T-helper 1 cell treated with Interleukin-12 subunit alpha and Interleukin-12 subunit beta and Interleukin-4 antibody, amounts not matched to agents 30 μg/mL and 1 μg/mL, for 36 hours (primary cell): ENCODE measurements around the gene IGSF21.

Experiments
- H3K27ac Mint-ChIP-seq: one replicate; pipeline ENCODE4 v1.8.0; 2021; ENCODE audit warnings: mild to moderate bottlenecking, mixed read lengths
- H3K27me3 Mint-ChIP-seq: one replicate; pipeline ENCODE4 v1.8.0; 2021; ENCODE audit warnings: low read depth, mixed read lengths
- H3K36me3 Mint-ChIP-seq: one replicate; pipeline ENCODE4 v1.8.0; 2021; ENCODE audit warnings: low read depth, mixed read lengths
- H3K4me1 Mint-ChIP-seq: one replicate; pipeline ENCODE4 v1.8.0; 2021; ENCODE audit warnings: low read depth, mixed read lengths
- H3K4me3 Mint-ChIP-seq: one replicate; pipeline ENCODE4 v1.8.0; 2021; ENCODE audit warnings: mild to moderate bottlenecking, moderate library complexity, mixed read lengths
- H3K9me3 Mint-ChIP-seq: one replicate; pipeline ENCODE4 v1.8.0; 2021; ENCODE audit warnings: mixed read lengths

The IGSF21 gene

DNA sequence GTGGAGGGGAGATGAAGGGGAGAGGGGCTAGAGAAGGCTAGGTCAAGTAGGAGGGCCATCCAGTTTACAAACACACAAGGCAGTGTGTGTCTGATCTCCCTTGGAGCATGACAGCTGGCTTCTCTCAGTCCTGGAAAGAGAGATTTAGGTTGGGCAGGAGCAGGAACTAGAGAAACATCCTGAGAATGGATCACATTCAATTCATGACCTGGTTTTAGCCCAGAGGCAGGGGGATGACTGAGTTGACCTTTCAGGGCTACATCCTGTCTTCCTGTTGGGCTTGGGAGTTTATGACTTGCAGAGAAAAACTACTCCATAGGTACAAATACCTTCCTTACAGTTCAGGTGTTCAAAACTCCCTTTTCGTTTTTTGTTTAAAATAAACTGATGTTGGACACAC is 97.0 kb downstream of the IGSF21 start:
- H3K9me3 Mint-ChIP-seq, result no peaks in the 10 kb centered on the region
- H3K27me3 Mint-ChIP-seq, result peaks cover 3% of the 10 kb centered on the region
- H3K27ac Mint-ChIP-seq, result no peak overlapping the region
- H3K4me3 Mint-ChIP-seq, result no peak overlapping the region
- no peaks in the 10 kb centered on the region for H3K4me1 Mint-ChIP-seq
- H3K36me3 Mint-ChIP-seq, result no peaks in the 10 kb centered on the region

- Mint-ChIP-seq H3K4me3 (no peak overlapping the region), H3K27me3 (peaks cover 2% of the 10 kb centered on the region), H3K27ac (no peak overlapping the region), H3K36me3 (no peaks in the 10 kb centered on the region), H3K4me1 (no peaks in the 10 kb centered on the region), H3K9me3 (no peaks in the 10 kb centered on the region)
Observed at GRCh38 chr1:18205319-18205718, 97.7 kb downstream of the IGSF21 start.

DNA sequence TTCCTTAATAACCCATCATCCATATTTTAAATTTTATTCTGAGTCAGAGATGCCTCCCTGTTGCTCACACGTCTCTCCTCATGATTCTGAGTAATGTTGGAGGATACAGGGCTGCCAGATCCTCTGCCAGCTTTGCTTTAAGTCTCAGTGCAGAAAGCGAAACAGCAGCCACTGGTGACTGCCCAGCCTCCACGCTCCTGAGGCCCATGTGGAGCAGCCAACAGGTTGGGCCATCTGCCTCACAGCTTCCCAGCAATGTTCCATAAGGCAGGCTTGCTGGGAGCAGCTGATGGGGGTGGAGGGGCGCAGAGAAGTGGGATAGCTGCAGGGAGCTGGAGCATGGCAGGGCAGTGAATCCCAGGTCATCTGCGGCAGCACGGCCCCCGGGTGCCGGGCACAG is 104.2 kb downstream of the IGSF21 start:
- Mint-ChIP-seq H3K36me3 (no peaks in the 10 kb centered on the region), H3K4me1 (no peaks in the 10 kb centered on the region), H3K27me3 (no peaks in the 10 kb centered on the region), H3K27ac (no peak overlapping the region), H3K9me3 (no peaks in the 10 kb centered on the region), H3K4me3 (no peak overlapping the region)

GRCh38 chr1:18217398-18218043 is 109.9 kb downstream of the IGSF21 start:
- H3K36me3 Mint-ChIP-seq, result no peaks in the 10 kb centered on the region

DNA sequence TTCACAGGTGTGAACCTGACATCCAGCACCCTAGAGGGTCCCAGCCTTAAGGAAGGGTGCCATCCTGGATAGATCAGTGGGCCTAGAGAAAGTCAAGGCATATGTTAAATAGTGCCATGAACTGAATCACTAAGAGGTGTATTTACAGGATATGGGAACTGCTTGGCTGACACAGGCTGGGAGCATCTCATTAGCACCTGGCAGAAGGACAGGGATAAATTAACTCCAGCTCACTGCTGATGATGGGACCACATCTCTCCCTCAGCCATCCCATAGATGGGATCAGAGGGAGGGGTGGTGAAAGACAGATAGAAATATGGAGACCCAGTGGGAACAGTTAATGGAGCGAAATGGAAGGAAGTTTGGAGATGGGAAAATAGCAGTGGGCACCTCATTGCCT is 122.0 kb downstream of the IGSF21 start:
- H3K4me1 Mint-ChIP-seq, result no peaks in the 10 kb centered on the region
- no peaks in the 10 kb centered on the region for H3K27me3 Mint-ChIP-seq
- no peak overlapping the region for H3K27ac Mint-ChIP-seq

More at GRCh38 chr1:18217398-18218043, 109.9 kb downstream of the IGSF21 start:
- Mint-ChIP-seq H3K27ac (no peak overlapping the region), H3K27me3 (no peaks in the 10 kb centered on the region), H3K9me3 (no peaks in the 10 kb centered on the region), H3K4me3 (no peak overlapping the region), H3K4me1 (no peaks in the 10 kb centered on the region)

GRCh38 chr1:18230321-18230720 is 122.7 kb downstream of the IGSF21 start:
- H3K4me3 Mint-ChIP-seq, result no peak overlapping the region
- H3K36me3 Mint-ChIP-seq, result no peaks in the 10 kb centered on the region
- H3K27me3 Mint-ChIP-seq, result no peaks in the 10 kb centered on the region
- no peaks in the 10 kb centered on the region for H3K4me1 Mint-ChIP-seq
- H3K9me3 Mint-ChIP-seq, result peaks cover 13% of the 10 kb centered on the region
- no peak overlapping the region for H3K27ac Mint-ChIP-seq

More for the DNA sequence above, 122.0 kb downstream of the IGSF21 start:
- H3K4me3 Mint-ChIP-seq, result no peak overlapping the region
- H3K36me3 Mint-ChIP-seq, result no peaks in the 10 kb centered on the region
- peaks cover 13% of the 10 kb centered on the region for H3K9me3 Mint-ChIP-seq

- no peak overlapping the region for H3K4me3 Mint-ChIP-seq
Observed at GRCh38 chr1:18230840-18231239, 123.2 kb downstream of the IGSF21 start.

DNA sequence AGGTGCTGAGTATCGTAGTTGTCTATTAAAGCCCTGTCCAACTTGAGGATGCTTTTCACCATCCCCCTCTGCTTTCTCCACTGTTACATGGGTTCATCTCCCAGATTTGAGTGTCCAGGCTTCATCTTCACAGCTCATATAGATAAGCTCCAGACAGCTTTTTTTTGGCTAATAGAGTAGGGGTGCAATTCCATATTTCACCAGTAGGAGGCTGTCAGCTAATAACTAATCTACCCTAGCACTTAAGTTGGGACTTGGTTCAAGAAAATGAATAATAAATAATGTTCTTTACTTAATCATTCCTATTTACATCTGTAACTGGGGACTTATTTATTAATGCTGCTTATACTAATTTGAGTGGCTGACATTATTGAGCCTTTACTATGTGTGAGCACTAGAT is 124.5 kb downstream of the IGSF21 start:
- no peaks in the 10 kb centered on the region for H3K4me1 Mint-ChIP-seq
- H3K36me3 Mint-ChIP-seq, result no peaks in the 10 kb centered on the region
- H3K27ac Mint-ChIP-seq, result no peak overlapping the region
- peaks cover 13% of the 10 kb centered on the region for H3K9me3 Mint-ChIP-seq
- H3K27me3 Mint-ChIP-seq, result no peaks in the 10 kb centered on the region
- no peak overlapping the region for H3K4me3 Mint-ChIP-seq

More at GRCh38 chr1:18230840-18231239, 123.2 kb downstream of the IGSF21 start:
- Mint-ChIP-seq H3K36me3 (no peaks in the 10 kb centered on the region), H3K4me1 (no peaks in the 10 kb centered on the region), H3K27me3 (no peaks in the 10 kb centered on the region), H3K27ac (no peak overlapping the region), H3K9me3 (peaks cover 13% of the 10 kb centered on the region)

- no peak overlapping the region for H3K4me3 Mint-ChIP-seq
- no peaks in the 10 kb centered on the region for H3K4me1 Mint-ChIP-seq
- no peak overlapping the region for H3K27ac Mint-ChIP-seq
- H3K36me3 Mint-ChIP-seq, result no peaks in the 10 kb centered on the region
- no peaks in the 10 kb centered on the region for H3K27me3 Mint-ChIP-seq
- peaks cover 13% of the 10 kb centered on the region for H3K9me3 Mint-ChIP-seq
Observed at GRCh38 chr1:18233176-18233864, 125.7 kb downstream of the IGSF21 start.

DNA sequence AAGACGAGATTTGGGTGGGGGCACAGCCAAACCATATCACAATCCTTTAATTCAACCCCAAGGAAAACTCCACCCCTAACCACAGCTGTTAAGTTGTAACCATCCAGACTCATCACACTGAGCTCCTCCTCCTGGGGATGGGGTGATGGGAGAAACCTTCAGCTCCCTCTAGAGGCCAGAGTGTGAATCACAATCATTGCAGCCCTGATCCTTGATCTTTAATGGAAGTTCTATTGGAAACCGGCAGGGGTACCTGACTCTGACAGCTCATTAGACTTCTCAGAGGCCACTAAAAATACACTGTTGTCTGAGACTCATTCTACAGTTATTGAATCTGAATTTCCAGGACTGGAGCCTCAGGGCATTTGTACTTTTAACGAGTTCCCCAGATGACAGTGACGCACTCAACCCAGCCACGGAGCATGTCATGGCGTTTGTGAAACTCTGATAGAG is 127.2 kb downstream of the IGSF21 start:
- H3K4me3 Mint-ChIP-seq, result no peak overlapping the region

DNA sequence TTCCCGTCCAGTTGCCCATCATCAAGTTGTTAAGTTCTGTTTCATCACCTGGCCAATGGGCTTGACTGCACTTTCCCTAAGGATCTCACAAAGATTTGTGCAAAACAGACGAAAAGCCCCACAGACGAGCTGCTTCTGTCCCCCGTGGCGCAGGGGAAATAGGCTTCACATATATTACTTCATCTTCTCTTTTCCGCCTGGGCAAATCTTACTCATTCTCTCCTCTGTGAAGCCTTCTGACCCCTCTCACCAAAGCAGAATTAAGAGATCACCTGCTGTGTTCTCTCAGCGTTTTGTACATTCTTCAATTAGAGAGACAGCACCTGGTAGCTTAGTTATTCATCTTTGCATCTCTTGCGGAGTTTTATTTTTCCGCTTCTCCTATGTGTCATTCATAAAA is 129.8 kb downstream of the IGSF21 start:
- Mint-ChIP-seq H3K4me3 (no peak overlapping the region), H3K27ac (no peak overlapping the region), H3K36me3 (no peaks in the 10 kb centered on the region), H3K27me3 (no peaks in the 10 kb centered on the region), H3K4me1 (no peaks in the 10 kb centered on the region), H3K9me3 (peaks cover 4% of the 10 kb centered on the region)

More for the DNA sequence above, 127.2 kb downstream of the IGSF21 start:
- no peaks in the 10 kb centered on the region for H3K27me3 Mint-ChIP-seq
- H3K4me1 Mint-ChIP-seq, result no peaks in the 10 kb centered on the region
- H3K9me3 Mint-ChIP-seq, result peaks cover 13% of the 10 kb centered on the region
- H3K27ac Mint-ChIP-seq, result no peak overlapping the region
- no peaks in the 10 kb centered on the region for H3K36me3 Mint-ChIP-seq

- no peak overlapping the region for H3K27ac Mint-ChIP-seq
- H3K36me3 Mint-ChIP-seq, result no peaks in the 10 kb centered on the region
- H3K4me1 Mint-ChIP-seq, result no peaks in the 10 kb centered on the region
- H3K9me3 Mint-ChIP-seq, result no peaks in the 10 kb centered on the region
- no peak overlapping the region for H3K4me3 Mint-ChIP-seq
- no peaks in the 10 kb centered on the region for H3K27me3 Mint-ChIP-seq
Observed at GRCh38 chr1:18238190-18238589, 130.6 kb downstream of the IGSF21 start.

DNA sequence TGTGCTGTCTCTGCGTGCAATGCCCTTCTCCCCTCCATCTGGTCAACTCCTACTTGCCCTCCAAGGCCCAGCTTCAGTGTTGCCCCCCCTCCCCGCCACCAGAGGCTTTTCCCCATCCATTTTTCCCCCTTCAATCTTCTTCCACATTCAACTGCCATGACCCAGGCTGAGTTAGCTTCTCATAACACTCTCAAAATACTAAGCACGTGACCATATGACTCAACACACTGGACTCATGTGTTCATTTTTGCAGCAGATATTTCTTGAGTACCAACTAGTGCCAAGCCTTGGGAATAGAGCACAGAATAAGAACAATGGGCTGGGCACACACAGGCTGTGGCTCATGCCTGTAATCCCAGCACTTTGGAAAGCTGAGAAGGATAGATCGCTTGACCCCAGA is 132.1 kb downstream of the IGSF21 start:
- no peak overlapping the region for H3K27ac Mint-ChIP-seq
- H3K9me3 Mint-ChIP-seq, result no peaks in the 10 kb centered on the region
- H3K27me3 Mint-ChIP-seq, result no peaks in the 10 kb centered on the region
- H3K4me1 Mint-ChIP-seq, result no peaks in the 10 kb centered on the region
- H3K4me3 Mint-ChIP-seq, result no peak overlapping the region
- H3K36me3 Mint-ChIP-seq, result no peaks in the 10 kb centered on the region

DNA sequence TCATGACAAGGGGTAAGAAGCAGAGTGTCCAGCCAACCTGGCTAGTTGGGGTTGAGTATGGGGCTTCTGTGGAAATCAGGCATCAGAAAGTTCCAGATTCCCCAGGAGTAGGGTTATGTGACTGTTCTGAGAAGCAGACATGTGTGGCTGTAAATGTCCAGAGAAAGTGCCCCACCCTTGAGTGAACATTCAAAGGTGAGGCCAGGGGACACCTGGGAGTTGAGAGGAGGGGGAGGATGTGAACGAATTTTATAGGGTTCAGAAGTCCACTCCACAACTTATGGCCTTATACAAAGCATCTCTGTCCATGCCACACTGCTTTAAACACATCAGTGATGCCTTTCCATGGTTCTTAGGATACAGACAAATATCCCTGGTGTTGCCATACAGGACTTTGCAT is 133.3 kb downstream of the IGSF21 start:
- Mint-ChIP-seq H3K4me3 (no peak overlapping the region), H3K27ac (no peak overlapping the region), H3K27me3 (no peaks in the 10 kb centered on the region), H3K9me3 (no peaks in the 10 kb centered on the region), H3K36me3 (no peaks in the 10 kb centered on the region), H3K4me1 (no peaks in the 10 kb centered on the region)

DNA sequence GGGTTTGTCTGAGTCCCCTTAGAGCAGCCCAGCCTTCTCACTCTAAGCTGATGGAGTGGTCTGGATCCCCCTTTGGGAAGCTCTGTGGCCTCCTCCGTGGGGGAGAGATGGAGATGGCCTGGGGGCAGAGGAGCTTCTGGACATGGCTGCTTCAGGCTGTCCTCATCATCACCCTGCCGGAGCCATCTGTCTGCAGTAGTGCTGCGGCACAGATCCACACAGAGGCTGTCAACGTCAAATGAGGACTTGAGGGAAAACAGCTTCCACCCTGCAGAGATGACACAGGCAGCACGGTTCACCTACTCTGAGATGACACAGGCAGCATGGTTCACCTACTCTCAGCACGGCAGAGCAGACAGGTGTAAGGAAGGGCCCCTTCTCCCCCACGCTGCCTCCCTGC is 134.3 kb downstream of the IGSF21 start:
- no peaks in the 10 kb centered on the region for H3K27me3 Mint-ChIP-seq
- no peaks in the 10 kb centered on the region for H3K36me3 Mint-ChIP-seq
- H3K9me3 Mint-ChIP-seq, result no peaks in the 10 kb centered on the region
- no peak overlapping the region for H3K27ac Mint-ChIP-seq
- H3K4me1 Mint-ChIP-seq, result no peaks in the 10 kb centered on the region
- no peak overlapping the region for H3K4me3 Mint-ChIP-seq
